Lung microvascular endothelial cell (primary cell): ENCODE results near the gene GPR158. TPM values are rescaled to one million over a fixed set of nuclear protein-coding genes. Genes with fewer than 3 reads are reported as not detected.

Experiments
- DNase-seq, 2 donors: peaks; one replicate each; pipeline versions ENCODE4 v3.0.0 to v3.0.0-alpha.2; 2010; ENCODE audit warnings: low read depth in 2 of 2
- total RNA-seq: library from RNA; depleted of rRNA; stranded (reverse); fragments of >200 nt; gene quantifications from 2 replicates; pipeline ENCODE4 v1.2.1, GENCODE V29; 2014

The GPR158 gene
- total RNA-seq, 1 donor from 2014 or later = not detected

DNA sequence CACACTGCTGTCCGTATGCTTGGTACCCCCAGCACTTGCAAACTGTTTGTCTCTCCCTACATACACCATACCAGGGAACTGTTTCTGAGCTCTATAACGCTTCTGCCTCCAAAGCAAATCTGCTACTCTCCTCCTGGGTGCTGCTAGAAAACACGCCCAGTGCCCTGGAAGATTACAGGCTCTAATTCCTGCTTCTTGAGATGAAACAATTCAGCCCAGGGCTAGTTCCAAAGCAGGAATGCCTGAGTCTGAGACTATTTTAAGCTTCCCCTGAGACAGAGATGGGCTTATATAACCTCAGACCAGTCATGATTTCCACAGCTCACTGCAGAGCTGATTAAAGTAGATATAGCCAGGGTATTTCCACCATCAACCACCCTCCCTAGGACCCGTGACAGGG is 327.1 kb downstream of the GPR158 start:
- DNase-seq = no peak

DNA sequence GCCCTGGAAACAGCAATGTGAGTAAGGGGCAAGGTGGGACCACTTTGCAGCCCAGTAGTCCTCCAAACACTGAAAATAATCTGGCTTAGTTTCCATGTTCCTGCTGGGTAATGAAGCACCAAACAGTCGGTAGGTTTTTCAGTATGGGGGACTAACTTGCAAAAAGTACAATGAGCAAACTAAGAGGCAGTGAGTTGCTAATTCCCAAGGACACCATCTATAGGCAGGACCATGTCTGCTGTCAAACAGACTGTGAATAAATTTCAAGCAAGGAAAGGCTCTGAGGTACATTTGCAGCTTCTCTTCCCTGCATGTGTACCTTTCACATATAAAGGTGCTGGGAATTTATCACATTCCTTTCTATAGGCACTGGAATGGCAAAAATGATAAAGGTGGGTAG is 327.7 kb downstream of the GPR158 start:
- DNase-seq = no peak

GRCh38 chr10:25504306-25504705 is 329.5 kb downstream of the GPR158 start:
- DNase-seq = no peak

DNA sequence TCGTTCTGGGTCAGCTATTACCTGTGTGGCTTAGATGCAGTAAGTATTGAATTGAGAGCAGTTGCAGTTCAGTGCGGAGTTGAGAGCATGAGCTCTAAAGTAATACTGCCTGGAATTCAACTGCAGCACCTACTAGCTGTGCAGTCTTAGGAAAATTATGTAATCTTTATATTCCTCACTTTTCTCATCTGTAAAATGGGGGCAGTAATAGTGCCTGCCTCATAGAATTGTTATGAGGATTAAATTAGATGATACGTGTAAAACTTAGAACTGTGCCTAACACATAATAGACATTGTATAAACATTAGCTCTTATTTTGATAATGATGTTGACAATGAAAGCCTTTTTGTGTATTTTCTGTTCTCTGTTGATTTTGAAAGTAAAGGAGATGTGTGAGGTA is 330.0 kb downstream of the GPR158 start:
- DNase-seq = no peak

GRCh38 chr10:25505466-25505865 is 330.7 kb downstream of the GPR158 start:
- no peak for DNase-seq

DNA sequence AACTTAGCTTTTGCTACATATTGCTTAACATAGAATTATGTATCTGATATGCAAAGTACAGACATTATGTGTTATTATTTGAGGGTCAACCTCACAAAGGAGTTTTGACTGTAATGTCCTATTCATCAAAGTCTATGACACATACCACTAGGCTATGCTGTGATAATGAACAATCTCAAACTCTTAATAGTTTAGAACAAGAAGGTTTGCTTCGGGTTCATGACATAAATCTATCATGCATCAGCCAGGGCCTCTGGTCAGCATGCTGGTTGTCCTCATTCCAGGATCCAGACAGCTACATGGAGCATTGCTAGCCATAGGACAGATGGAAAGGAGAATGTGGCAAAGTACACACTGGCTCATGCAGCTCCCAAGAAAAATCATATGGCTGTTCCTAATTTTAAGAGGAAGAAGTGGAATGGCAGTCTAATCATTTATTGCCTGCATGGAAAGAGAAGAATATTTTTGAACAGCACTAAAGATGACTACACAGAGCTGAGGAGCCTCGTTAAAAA is 332.1 kb downstream of the GPR158 start:
- DNase-seq = no peak

GRCh38 chr10:25508112-25508815 is 333.5 kb downstream of the GPR158 start:
- DNase-seq = peak in 1 of 2 donors; percentile 24

- DNase-seq = no peak
Measured at GRCh38 chr10:25509151-25509550, 334.4 kb downstream of the GPR158 start.

- DNase-seq = peak in 1 of 2 donors; percentile 7
Measured at GRCh38 chr10:25522294-25522693, 347.5 kb downstream of the GPR158 start.

- DNase-seq = peak in 1 of 2 donors; percentile 53
Measured at GRCh38 chr10:25522946-25523608, 348.3 kb downstream of the GPR158 start.

- no peak for DNase-seq
Measured at GRCh38 chr10:25530306-25530705, 355.5 kb downstream of the GPR158 start.

GRCh38 chr10:25531457-25532061 is 356.8 kb downstream of the GPR158 start:
- no peak for DNase-seq

DNA sequence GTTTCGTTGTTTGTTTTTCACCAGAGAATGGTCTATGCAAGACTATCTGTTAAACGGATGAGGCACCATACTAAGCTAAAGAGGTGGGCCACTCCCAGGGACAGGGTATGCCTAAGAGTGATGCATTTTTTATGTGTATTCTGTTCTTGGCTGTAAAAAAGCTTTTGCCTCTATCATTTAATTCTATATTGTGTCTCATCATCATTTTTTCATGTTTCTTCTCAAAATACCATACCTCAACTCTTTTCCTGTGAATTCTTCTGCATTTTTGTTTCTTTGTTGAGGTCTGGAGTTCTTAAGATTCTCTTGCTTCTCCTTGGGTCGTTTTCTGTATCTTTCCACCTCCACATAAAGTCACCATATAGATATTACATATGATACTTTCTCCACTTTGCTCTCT is 357.4 kb downstream of the GPR158 start:
- DNase-seq = no peak

- DNase-seq = no peak
Measured at GRCh38 chr10:25536027-25536426, 361.2 kb downstream of the GPR158 start.

DNA sequence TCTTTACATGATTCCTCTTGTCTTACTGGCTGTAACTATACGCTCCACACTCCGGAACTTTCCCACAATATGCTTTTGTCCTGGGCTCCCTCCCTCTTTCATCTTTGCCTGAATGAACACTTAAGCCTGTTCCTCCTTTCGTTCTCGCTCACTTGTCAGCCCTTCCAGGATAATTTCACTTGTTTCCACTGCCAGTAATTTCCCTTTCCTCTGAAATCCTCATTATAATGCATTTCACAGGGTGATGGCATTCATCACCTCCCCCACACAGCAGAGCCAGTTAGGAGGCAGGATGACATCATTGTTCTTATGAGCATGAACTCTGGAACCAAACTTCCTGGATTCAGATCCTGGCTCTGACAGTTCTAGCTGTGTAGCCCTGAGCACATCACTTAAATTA is 372.6 kb downstream of the GPR158 start:
- DNase-seq = peak; percentile 1 to 70

- no peak for DNase-seq
Measured at GRCh38 chr10:25552283-25552919, 377.6 kb downstream of the GPR158 start.

GRCh38 chr10:25555865-25556264 is 381.1 kb downstream of the GPR158 start:
- no peak for DNase-seq

- DNase-seq = peak in 1 of 2 donors; percentile 92
Measured at GRCh38 chr10:25556457-25556856, 381.7 kb downstream of the GPR158 start.

- peak in 1 of 2 donors; percentile 24 for DNase-seq
Measured at GRCh38 chr10:25557136-25557535, 382.3 kb downstream of the GPR158 start.

DNA sequence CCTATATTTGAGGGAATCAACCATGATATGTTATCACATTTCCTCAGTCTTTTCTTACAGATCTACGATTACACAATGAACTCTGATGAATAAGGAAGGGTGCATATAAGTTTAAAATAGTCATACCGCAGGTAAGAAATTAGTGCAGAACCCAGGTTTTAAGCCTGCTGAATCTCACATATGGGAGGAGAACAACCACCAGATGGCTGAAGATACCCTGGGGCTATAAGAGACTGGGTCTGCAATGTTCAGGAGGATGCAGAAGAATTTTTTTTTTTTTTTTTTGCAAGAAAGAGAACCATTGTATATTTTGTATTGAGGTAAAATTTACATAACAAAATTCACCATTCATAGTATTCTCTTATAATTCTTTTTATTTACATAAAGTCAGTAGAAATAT is 387.0 kb downstream of the GPR158 start:
- no peak for DNase-seq

DNA sequence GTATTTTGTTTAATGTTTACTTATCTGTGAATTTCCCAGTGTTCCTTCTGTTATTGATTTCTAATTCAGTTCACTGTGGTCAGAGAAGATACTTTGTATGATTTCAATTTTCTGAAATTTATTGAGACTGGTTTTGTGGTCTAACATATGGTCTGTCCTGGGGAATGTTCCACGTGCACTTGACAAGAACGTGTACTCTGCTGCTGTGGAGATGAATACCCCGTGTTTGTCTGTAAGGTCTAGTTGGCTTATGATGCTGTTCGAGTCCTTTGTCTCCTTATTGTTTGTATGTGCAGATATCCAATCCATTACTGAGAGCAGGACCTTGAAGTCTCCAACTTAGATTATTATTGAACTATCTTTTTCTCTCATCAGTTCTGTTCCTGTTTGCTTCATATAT is 387.7 kb downstream of the GPR158 start:
- DNase-seq = no peak

DNA sequence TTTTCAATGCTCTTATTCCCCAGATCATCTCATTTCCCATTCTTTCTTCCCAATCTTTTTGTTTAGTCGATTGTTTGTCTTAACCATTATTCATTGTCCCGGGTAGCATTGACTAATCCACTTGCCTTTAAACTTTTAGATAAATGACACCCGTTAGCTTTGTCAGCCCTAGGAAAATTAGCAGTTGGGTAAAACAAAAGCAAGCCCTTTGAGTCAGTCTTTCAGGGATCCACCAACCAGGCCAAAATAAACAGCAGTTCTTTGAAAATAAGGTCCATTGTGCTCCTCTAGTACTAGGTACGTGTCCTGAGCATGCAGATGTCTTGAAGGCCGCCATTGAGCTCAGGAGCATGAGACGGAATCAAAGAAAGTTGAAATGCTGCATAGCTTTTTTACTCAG is 389.6 kb downstream of the GPR158 start:
- DNase-seq = no peak
